Natural killer cell (primary cell): ENCODE measurements around the gene CEP76. TPM values are rescaled to one million over a fixed set of nuclear protein-coding genes. Genes with fewer than 3 reads are reported as not detected.
A peak's percentile ranks its signal among the peaks of the same experiment; 100 is the strongest.

Source experiments
- ATAC-seq, 3 donors: fragments of 150-1000 bp in 2 of 3; fragments of 200-7000 bp in 1 of 3; cut with Tn5 transposase; 1 replicate in 1 of 3; 2 replicates in 2 of 3; pipeline ENCODE4 v1.10.0; 2021; ENCODE audit warnings: mild to moderate bottlenecking in 2 of 3, moderate library complexity in 2 of 3
- DNase-seq, 2 donors: peaks; one replicate each; pipeline versions ENCODE4 v3.0.0 to v3.0.0-alpha.2; 2013 to 2021; ENCODE audit warnings: mixed read lengths in 1 of 2
- H3K27ac ChIP-seq: one replicate; pipeline ENCODE4 v1.5.1; 2013; ENCODE audit warnings: mild to moderate bottlenecking, low read length
- H3K27me3 ChIP-seq: one replicate; pipeline ENCODE4 v1.6.1; 2013; ENCODE audit warnings: low read length; ENCODE audit not compliant: control insufficient read depth, insufficient read depth
- H3K36me3 ChIP-seq: one replicate; pipeline ENCODE4 v1.6.1; 2013; ENCODE audit warnings: low read length; ENCODE audit not compliant: control insufficient read depth, insufficient read depth
- H3K4me1 ChIP-seq: one replicate; pipeline ENCODE4 v1.6.1; 2013; ENCODE audit warnings: low read length; ENCODE audit not compliant: control insufficient read depth, insufficient read depth
- H3K4me3 ChIP-seq: one replicate; pipeline ENCODE4 v1.5.1; 2013; ENCODE audit warnings: low read length
- H3K9me3 ChIP-seq: one replicate; pipeline ENCODE4 v1.6.1; 2013; ENCODE audit warnings: low read length; ENCODE audit not compliant: control insufficient read depth, insufficient read depth
- H3K27ac Mint-ChIP-seq, 2 donors: one replicate each; pipeline ENCODE4 v1.8.0; 2022; ENCODE audit warnings: mild to moderate bottlenecking in 2 of 2, mixed read lengths in 2 of 2, moderate library complexity in 1 of 2
- H3K27me3 Mint-ChIP-seq, 2 donors: one replicate each; pipeline ENCODE4 v1.8.0; 2022; ENCODE audit warnings: low read depth in 2 of 2, mixed read lengths in 2 of 2
- H3K36me3 Mint-ChIP-seq: one replicate; pipeline ENCODE4 v1.8.0; 2022; ENCODE audit warnings: mixed read lengths
- H3K4me1 Mint-ChIP-seq, 2 donors: one replicate each; pipeline ENCODE4 v1.8.0; 2022; ENCODE audit warnings: mixed read lengths in 2 of 2
- H3K4me3 Mint-ChIP-seq: one replicate; pipeline ENCODE4 v1.8.0; 2022; ENCODE audit warnings: mild to moderate bottlenecking, moderate library complexity, mixed read lengths
- H3K9me3 Mint-ChIP-seq, 2 donors: one replicate each; pipeline ENCODE4 v1.8.0; 2022; ENCODE audit warnings: mixed read lengths in 2 of 2
- WGBS: methylation state at CpG from one replicate; pipeline ENCODE4 v1.1.7; 2013; ENCODE audit warnings: missing lambda C conversion rate; ENCODE audit not compliant: insufficient coverage; 5-methylcytosine and 5-hydroxymethylcytosine counted together
- intact Hi-C: fragments of 100-400 bp; cut with micrococcal nuclease; formaldehyde crosslinking; loops from one replicate; pipeline ENCODE4 v1.14.2; 2022
- total RNA-seq, 4 donors: library from RNA; stranded (reverse); fragments of 120-200 nt in 1 of 4; gene quantifications; one replicate each; pipeline versions ENCODE4 v1.2.3 to v1.2.4, GENCODE V29; 2013 to 2022
- TF ChIP-seq, protein P1 (sequence below): fragments of 200-600 bp; IDR thresholded peaks from one replicate; pipeline ENCODE4 v1.8.0; 2022; ENCODE audit warnings: antibody characterized with exemption

The CEP76 gene
- total RNA-seq, 3 donors from 2014 or later (not counting 1 experiment from before 2014, with no cell fraction given) = 6.4 to 9.8 (median 8.8) TPM

DNA sequence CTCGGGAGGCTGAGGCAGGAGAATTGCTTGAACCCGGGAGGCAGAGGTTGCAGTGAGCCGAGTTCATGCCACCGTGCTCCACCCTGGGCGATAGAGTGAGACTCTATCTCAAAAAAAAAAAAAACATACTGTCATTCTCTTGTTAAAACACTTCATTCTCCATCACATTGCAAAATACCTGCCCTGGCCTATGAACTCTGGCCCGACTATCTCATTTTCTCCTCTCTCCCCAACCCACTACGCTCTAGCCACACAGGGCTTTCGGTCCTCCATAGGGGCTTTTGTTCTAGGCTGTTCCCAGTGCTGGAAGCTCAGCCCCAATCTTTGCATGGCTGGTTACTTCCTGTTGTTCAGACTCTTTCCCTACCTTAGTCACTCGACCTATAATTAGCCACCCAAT lies 10.3 kb downstream of the CEP76 start:
- H3K27ac Mint-ChIP-seq = peak overlapping the region in 1 of 2 donors; percentile 3
- peaks cover 5% of the 10 kb centered on the region for H3K36me3 ChIP-seq
- 93% methylated on average over 9 of the region's 9 CpGs for WGBS
- H3K9me3 ChIP-seq = no peaks in the 10 kb centered on the region
- no peak overlapping the region for H3K27ac ChIP-seq
- TF ChIP-seq, protein P1, sequence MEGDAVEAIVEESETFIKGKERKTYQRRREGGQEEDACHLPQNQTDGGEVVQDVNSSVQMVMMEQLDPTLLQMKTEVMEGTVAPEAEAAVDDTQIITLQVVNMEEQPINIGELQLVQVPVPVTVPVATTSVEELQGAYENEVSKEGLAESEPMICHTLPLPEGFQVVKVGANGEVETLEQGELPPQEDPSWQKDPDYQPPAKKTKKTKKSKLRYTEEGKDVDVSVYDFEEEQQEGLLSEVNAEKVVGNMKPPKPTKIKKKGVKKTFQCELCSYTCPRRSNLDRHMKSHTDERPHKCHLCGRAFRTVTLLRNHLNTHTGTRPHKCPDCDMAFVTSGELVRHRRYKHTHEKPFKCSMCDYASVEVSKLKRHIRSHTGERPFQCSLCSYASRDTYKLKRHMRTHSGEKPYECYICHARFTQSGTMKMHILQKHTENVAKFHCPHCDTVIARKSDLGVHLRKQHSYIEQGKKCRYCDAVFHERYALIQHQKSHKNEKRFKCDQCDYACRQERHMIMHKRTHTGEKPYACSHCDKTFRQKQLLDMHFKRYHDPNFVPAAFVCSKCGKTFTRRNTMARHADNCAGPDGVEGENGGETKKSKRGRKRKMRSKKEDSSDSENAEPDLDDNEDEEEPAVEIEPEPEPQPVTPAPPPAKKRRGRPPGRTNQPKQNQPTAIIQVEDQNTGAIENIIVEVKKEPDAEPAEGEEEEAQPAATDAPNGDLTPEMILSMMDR = no peak
- no peaks in the 10 kb centered on the region for H3K4me1 Mint-ChIP-seq
- DNase-seq (no peak), ATAC-seq (no peak)
- H3K9me3 Mint-ChIP-seq = no peaks in the 10 kb centered on the region
- intact Hi-C loops = no loop called here
- H3K4me1 ChIP-seq = no peaks in the 10 kb centered on the region
- no peaks in the 10 kb centered on the region for H3K27me3 ChIP-seq
- no peaks in the 10 kb centered on the region for H3K36me3 Mint-ChIP-seq
- no peak overlapping the region for H3K4me3 Mint-ChIP-seq
- H3K27me3 Mint-ChIP-seq = no peaks in the 10 kb centered on the region
- H3K4me3 ChIP-seq = no peak overlapping the region

DNA sequence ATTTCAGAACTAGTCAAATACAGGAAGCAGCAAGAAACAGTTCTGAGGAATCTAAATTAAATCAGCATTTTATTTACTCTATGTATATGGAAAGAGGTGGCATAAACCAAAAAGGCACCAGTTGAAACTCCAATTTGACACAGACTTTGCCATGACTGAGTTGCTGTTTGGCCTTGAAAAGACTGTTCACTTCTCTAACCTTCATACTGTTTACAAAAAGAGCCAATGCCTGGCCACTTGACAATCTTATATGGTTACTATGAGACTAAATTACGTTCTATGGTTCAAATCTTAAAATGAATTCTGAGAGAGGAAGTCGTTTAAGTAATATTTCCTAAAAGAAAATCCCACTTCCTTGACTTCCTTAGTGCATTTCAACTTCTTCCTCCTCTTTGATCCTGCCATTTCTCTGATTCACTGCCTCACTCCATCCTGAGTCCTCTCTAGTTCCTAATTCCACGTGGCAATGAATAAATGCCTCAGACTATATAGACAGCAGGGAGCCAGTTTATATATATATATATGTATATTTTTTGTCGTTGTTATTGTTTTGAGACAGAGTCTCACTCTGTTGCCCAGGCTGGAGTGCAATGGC lies 13.2 kb downstream of the CEP76 start:
- DNase-seq = no peak
- Mint-ChIP-seq H3K4me3 (no peak overlapping the region), H3K36me3 (no peaks in the 10 kb centered on the region), H3K9me3 (no peaks in the 10 kb centered on the region), H3K27me3 (no peaks in the 10 kb centered on the region), H3K27ac (no peak overlapping the region), H3K4me1 (no peaks in the 10 kb centered on the region)
- no peaks in the 10 kb centered on the region for H3K27me3 ChIP-seq
- TF ChIP-seq, protein P1 = no peak
- peaks cover 5% of the 10 kb centered on the region for H3K36me3 ChIP-seq
- no peaks in the 10 kb centered on the region for H3K4me1 ChIP-seq
- H3K4me3 ChIP-seq = no peak overlapping the region
- no peak for ATAC-seq
- WGBS = 100% methylated on average over 2 of the region's 4 CpGs
- H3K9me3 ChIP-seq = no peaks in the 10 kb centered on the region
- intact Hi-C loops = no loop called here
- no peak overlapping the region for H3K27ac ChIP-seq

DNA sequence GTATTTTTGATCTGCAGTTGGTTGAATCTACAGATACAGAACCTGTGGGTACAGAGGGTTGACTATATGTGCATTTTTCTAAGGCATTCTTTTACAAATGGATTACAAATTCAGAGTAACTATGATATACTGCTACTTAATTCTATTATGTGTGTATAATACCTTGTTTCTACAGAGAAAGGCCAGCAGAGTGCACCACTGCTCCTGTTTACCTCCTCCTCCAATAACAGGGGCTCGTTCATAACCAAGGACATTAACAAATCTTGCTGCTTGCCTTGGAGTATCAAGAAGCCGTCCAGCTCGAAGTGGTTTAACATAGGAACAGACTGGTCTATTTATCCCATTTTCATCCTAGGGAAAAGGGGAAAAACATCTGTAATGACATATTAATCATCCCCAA lies 16.4 kb downstream of the CEP76 start:
- no peaks in the 10 kb centered on the region for H3K4me1 Mint-ChIP-seq
- TF ChIP-seq, protein P1 = no peak
- Histone ChIP-seq H3K4me3 (no peak overlapping the region), H3K27ac (no peak overlapping the region), H3K36me3 (peaks cover 2% of the 10 kb centered on the region), H3K4me1 (no peaks in the 10 kb centered on the region), H3K9me3 (no peaks in the 10 kb centered on the region), H3K27me3 (no peaks in the 10 kb centered on the region)
- DNase-seq = no peak
- intact Hi-C loops = no loop called here
- H3K36me3 Mint-ChIP-seq = no peaks in the 10 kb centered on the region
- H3K4me3 Mint-ChIP-seq = no peak overlapping the region
- no peak for ATAC-seq
- no peaks in the 10 kb centered on the region for H3K9me3 Mint-ChIP-seq
- no peaks in the 10 kb centered on the region for H3K27me3 Mint-ChIP-seq
- no peak overlapping the region for H3K27ac Mint-ChIP-seq
- WGBS = 96% methylated on average over 3 of the region's 3 CpGs

DNA sequence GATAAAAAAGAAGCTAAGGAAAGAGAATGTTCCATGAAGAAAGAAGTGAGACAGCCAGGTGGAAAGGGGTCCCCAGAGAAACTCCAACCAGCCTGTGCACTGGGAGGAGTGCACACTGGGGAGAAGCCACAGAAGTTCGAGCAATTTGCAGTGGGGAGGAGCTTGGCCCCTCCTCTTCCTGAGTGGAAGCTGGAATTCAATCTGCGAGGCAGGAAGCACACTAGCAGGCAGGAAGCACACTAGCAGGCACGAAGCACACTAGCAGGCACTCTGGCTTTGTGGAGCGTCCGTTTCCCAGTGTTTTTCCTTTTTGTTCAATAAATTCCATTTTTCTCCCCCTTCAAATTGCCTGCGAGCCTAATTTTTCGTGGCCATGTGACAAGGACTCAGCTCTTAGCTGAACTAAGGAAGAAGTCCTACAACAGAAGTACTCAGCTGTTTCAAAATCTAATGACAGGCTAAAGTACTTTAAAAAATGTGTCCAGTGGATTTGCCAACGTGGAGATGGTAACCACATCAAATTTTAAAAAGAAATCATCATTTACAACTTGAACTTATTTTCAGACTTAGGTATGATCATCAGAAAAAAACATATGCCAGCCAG lies 23.2 kb downstream of the CEP76 start:
- Histone ChIP-seq H3K4me1 (no peaks in the 10 kb centered on the region), H3K27me3 (no peaks in the 10 kb centered on the region), H3K27ac (no peak overlapping the region), H3K9me3 (no peaks in the 10 kb centered on the region), H3K4me3 (no peak overlapping the region), H3K36me3 (peaks cover 12% of the 10 kb centered on the region)
- Mint-ChIP-seq H3K27me3 (no peaks in the 10 kb centered on the region), H3K36me3 (no peaks in the 10 kb centered on the region), H3K4me3 (no peak overlapping the region), H3K4me1 (peaks cover 0 to 6% of the 10 kb centered on the region in 2 donors), H3K27ac (no peak overlapping the region), H3K9me3 (no peaks in the 10 kb centered on the region)
- DNase-seq = no peak
- TF ChIP-seq, protein P1 = no peak
- ATAC-seq = no peak
- 32% methylated on average over 8 of the region's 8 CpGs for WGBS
- intact Hi-C loops = no loop called here
